CD4-positive, alpha-beta T cell treated with Interleukin-12 subunit alpha and Interleukin-12 subunit beta, for 1 hour (primary cell): ENCODE measurements around the gene POU2F1.

ENCODE experiments used
- DNase-seq: peaks from one replicate; pipeline ENCODE4 v3.0.0-alpha.2; 2020

The POU2F1 gene

GRCh38 chr1:167454304-167454893 is 233.7 kb downstream of the POU2F1 start:
- peak; percentile 38 for DNase-seq

GRCh38 chr1:167454894-167455785 is 234.5 kb downstream of the POU2F1 start:
- DNase-seq, result peak; percentile 84

DNA sequence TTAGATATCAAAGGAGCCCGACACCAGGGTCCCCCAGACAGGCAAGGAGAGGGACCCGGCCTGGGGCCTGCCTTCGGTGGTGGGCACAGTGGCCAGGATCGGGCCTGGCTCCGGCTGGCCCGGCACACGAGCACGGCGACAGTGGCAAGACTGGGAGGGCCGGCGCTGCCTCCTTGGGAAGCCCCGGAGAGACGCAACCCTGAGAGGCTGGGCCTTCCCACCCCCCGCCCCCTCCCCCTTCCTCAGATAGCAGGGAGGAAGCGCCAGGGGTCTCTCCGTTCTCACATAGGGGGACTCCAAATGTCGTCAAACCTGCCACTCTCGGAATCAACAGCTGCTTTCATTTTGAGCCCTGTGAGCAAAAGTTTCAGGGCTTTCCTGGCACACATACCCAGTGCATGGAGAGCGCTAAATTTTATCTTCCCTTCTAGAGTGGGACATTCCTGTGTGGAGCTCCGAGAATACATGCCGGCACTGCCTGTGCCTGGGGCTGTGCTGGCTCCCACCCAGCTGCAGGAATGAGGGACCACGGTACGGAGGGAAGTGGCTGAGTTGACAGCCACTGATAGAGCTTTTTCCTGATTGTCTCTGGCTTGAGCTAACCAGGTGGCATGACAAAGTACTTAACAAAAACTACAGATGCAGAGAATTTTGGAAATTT is 235.2 kb downstream of the POU2F1 start:
- peak; percentile 63 for DNase-seq

DNA sequence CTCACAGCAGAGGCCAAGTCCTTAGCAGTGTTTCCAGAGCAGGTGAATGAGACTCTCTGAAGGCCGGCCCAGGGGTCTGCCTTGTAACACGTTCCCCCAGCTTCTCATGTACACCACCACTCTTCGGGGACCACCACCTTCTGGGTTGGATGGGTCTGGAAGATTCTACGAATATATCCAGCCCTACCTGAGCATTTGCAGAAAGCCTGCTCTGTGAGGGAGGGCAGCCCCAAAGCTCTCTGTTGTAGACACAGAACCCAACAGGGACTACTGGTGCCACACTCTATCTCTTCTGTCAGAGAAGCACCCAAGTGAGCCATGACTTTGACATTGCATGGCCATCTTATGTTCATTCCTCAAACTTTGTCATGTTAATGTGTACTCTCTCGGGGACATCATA is 235.8 kb downstream of the POU2F1 start:
- DNase-seq, result no peak

DNA sequence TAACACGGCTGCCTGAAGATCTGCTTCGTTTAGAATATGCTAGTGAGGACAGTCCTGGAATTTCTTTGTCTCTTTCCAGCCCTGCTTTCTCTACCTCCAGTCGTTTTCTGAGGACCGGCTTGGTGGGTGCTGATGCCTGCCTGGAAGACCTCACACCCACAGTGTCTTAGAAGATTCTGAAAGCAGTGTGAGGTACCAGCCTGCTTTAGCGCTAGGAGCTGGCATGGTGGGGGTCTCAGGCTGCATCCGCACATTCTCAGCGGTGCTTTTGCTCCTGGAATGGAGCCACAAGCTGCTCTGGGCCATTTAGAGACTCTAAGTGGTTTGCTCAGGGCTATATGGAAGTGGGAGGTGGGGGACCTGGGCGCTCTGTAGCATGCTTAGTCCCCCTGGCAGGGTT is 236.2 kb downstream of the POU2F1 start:
- no peak for DNase-seq

DNA sequence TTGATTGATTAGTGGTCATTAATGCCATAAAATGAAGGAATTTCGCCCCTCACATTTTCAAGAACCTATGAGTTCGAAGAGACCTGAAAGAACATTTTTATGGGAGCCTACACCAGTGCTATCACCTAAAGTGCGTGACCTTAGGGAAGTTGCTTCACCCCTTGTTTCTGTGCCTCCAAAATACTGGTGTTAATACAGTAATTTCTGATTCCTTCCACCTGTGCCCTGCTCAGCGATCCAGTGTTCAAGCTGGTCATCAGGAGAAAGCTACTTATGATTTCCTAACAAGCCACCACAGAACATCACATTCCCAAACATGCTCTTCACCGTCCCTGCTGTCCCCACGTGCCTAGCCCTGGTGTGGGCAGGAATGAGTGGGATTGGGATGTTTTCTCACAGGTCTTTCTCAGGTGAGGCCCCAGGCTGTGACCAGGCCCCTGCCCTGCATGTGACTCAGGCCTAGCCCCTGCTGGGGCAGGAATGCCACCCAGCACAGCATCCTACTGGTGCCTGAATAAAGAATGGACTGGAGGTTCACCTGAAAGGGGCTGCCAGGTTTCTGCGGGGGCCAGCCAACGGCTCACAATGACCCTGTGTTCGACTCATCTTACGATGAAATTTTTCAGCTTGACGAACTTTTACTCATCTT is 237.4 kb downstream of the POU2F1 start:
- DNase-seq, result no peak

GRCh38 chr1:167460836-167461235 is 240.2 kb downstream of the POU2F1 start:
- peak; percentile 45 for DNase-seq

DNA sequence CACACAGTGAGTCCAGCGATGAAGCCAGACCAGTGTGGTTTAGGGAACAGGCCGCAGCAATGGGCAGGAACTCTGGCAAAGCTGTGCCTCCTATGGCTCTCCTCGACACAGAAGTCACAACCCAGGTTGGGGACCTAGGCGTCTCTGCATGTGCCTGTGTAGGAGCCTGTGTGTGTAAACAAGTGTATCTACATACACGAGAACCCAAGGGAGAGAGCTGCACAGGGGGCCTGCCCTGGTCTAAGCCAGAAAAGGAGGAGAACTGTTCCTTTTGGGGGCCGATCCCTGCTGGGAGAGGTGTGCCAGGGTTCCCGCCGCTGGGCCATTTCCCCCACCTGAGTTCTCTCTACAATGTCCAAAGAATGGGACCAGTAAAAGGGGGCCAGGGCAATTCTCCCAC is 241.7 kb downstream of the POU2F1 start:
- no peak for DNase-seq

- DNase-seq, result no peak
Observed at GRCh38 chr1:167463080-167463479, 242.4 kb downstream of the POU2F1 start.

DNA sequence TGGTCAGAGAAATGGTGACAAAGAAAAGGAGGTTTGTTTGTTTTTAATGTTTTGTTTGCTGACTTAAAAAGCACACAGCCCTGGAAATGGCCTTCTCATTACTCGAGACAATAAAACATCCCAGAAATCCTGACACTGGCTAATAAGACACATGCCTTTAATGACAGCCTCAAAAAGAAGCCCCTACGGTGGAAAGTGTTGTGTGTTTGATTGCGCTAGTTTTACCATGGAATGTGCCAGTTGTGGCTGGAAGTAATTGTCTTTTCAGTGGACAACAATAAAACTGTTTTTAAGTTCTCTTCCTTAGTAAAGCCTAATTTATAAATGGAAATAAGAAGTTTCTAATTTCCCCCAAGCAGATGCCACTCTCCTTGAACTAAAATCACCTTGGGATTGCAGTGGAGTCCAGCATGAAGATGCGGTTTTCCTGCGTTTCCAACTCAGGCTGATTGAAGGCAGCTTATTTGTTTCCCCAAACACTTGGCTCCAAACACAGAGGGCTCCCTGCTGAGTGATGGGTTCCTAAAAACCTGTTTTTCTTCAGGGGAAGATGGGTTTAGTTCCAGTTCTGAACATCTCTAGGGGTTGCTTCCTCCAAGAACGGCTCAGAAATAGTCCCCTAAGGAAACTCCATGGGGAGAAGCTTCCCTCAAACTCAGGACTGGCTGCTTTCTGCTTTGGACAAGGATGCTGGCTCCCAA is 243.3 kb downstream of the POU2F1 start:
- no peak for DNase-seq

DNA sequence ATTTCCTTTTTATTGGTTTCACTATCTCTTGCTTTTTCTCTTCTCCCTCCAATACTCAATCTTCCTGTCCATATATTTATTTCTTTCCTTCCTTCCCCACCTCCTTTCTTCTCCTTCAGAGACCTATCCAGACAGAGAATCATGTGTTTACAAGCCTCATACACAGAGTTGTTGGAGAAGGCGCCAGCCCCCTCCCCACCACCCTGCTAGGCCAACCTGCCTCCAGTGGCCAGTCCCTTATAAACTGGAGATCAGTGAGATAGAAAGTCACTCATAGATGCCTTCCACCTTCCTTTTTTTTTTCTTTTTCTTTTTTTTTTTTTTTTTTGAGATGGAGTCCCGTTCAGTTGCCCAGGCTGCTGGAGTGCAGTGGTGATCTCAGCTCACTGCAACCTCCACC is 244.3 kb downstream of the POU2F1 start:
- DNase-seq, result no peak

- DNase-seq, result no peak
Observed at GRCh38 chr1:167465743-167466142, 245.1 kb downstream of the POU2F1 start.

GRCh38 chr1:167467126-167467710 is 246.5 kb downstream of the POU2F1 start:
- DNase-seq, result no peak

- DNase-seq, result no peak
Observed at GRCh38 chr1:167467752-167468151, 247.1 kb downstream of the POU2F1 start.

- no peak for DNase-seq
Observed at GRCh38 chr1:167469280-167469965, 248.7 kb downstream of the POU2F1 start.

- no peak for DNase-seq
Observed at GRCh38 chr1:167471568-167471967, 250.9 kb downstream of the POU2F1 start.

- no peak for DNase-seq
Observed at GRCh38 chr1:167472752-167473521, 252.3 kb downstream of the POU2F1 start.

GRCh38 chr1:167473761-167474160 is 253.1 kb downstream of the POU2F1 start:
- DNase-seq, result no peak

- DNase-seq, result peak; percentile 64
Observed at GRCh38 chr1:167474191-167474641, 253.5 kb downstream of the POU2F1 start.

GRCh38 chr1:167476061-167476460 is 255.4 kb downstream of the POU2F1 start:
- no peak for DNase-seq
